Nephron (organoid): ENCODE data around the gene LTA.
A peak's percentile ranks its signal among the peaks of the same experiment; 100 is the strongest.

ENCODE experiments used
- H3K27ac Mint-ChIP-seq, 3 experiments: 2 replicates each; pipeline ENCODE4 v1.8.0; 2020; ENCODE audit warnings: mixed read lengths in 3 of 3, mild to moderate bottlenecking in 2 of 3, moderate library complexity in 1 of 3
- H3K27me3 Mint-ChIP-seq: 2 replicates; pipeline ENCODE4 v1.8.0; 2021; ENCODE audit warnings: low read depth, mild to moderate bottlenecking, moderate library complexity, mixed read lengths
- H3K36me3 Mint-ChIP-seq: 2 replicates; pipeline ENCODE4 v1.8.0; 2020; ENCODE audit warnings: low read depth, mixed read lengths
- H3K4me1 Mint-ChIP-seq: 2 replicates; pipeline ENCODE4 v1.8.0; 2020; ENCODE audit warnings: mixed read lengths
- H3K4me3 Mint-ChIP-seq, 3 experiments: 2 replicates each; pipeline ENCODE4 v1.8.0; 2020; ENCODE audit warnings: mild to moderate bottlenecking in 3 of 3, mixed read lengths in 3 of 3, moderate library complexity in 2 of 3
- H3K9me3 Mint-ChIP-seq: 2 replicates; pipeline ENCODE4 v1.8.0; 2020; ENCODE audit warnings: mixed read lengths
- CTCF ChIP-seq, 3 experiments: fragments of 200-600 bp; sonication (generic); IDR thresholded peaks; one replicate each; pipeline ENCODE4 v1.5.0; 2021; ENCODE audit warnings: antibody characterized with exemption in 3 of 3; ENCODE audit not compliant: unreplicated experiment in 3 of 3

Gene LTA

GRCh38 chr6:31529329-31530150, 42.5 kb upstream of the LTA start:
- Mint-ChIP-seq H3K4me1 (peaks cover 12% of the 10 kb centered on the region), H3K9me3 (no peaks in the 10 kb centered on the region), H3K4me3 (no peak overlapping the region), H3K36me3 (peaks cover 51% of the 10 kb centered on the region), H3K27ac (peak overlapping the region in 1 of 3 experiments; percentile 67), H3K27me3 (no peaks in the 10 kb centered on the region)
- TF ChIP-seq CTCF (IDR thresholded peaks at IDR 0.05; ENCODE audit: unreplicated experiment in 3 of 3): no peak

- Mint-ChIP-seq H3K36me3 (peaks cover 63% of the 10 kb centered on the region), H3K27me3 (no peaks in the 10 kb centered on the region), H3K4me3 (no peak overlapping the region), H3K4me1 (peaks cover 12% of the 10 kb centered on the region), H3K27ac (peak overlapping the region in 1 of 3 experiments; percentile 67), H3K9me3 (no peaks in the 10 kb centered on the region)
- TF ChIP-seq CTCF (IDR thresholded peaks at IDR 0.05; ENCODE audit: unreplicated experiment in 3 of 3): no peak
These were observed 41.4 kb upstream of the LTA start for GRCh38 chr6:31530659-31531058.

GRCh38 chr6:31531162-31531561, 40.9 kb upstream of the LTA start:
- H3K36me3 Mint-ChIP-seq: peaks cover 68% of the 10 kb centered on the region
- H3K27me3 Mint-ChIP-seq: no peaks in the 10 kb centered on the region
- TF ChIP-seq CTCF (IDR thresholded peaks at IDR 0.05; ENCODE audit: unreplicated experiment in 3 of 3): no peak
- no peak overlapping the region for H3K4me3 Mint-ChIP-seq
- H3K9me3 Mint-ChIP-seq: no peaks in the 10 kb centered on the region
- H3K27ac Mint-ChIP-seq: no peak overlapping the region
- peaks cover 14% of the 10 kb centered on the region for H3K4me1 Mint-ChIP-seq

GRCh38 chr6:31531771-31532643, 40.1 kb upstream of the LTA start:
- peaks cover 19% of the 10 kb centered on the region for H3K4me1 Mint-ChIP-seq
- peak overlapping the region in 1 of 3 experiments; percentile 25 for H3K27ac Mint-ChIP-seq
- H3K36me3 Mint-ChIP-seq: peaks cover 75% of the 10 kb centered on the region
- no peaks in the 10 kb centered on the region for H3K27me3 Mint-ChIP-seq
- no peaks in the 10 kb centered on the region for H3K9me3 Mint-ChIP-seq
- H3K4me3 Mint-ChIP-seq: no peak overlapping the region
- no peak for TF ChIP-seq CTCF (IDR thresholded peaks at IDR 0.05; ENCODE audit: unreplicated experiment in 3 of 3)

GRCh38 chr6:31532644-31533454, 39.2 kb upstream of the LTA start:
- H3K4me3 Mint-ChIP-seq: no peak overlapping the region
- H3K27me3 Mint-ChIP-seq: no peaks in the 10 kb centered on the region
- H3K4me1 Mint-ChIP-seq: peaks cover 23% of the 10 kb centered on the region
- no peaks in the 10 kb centered on the region for H3K9me3 Mint-ChIP-seq
- no peak for TF ChIP-seq CTCF (IDR thresholded peaks at IDR 0.05; ENCODE audit: unreplicated experiment in 3 of 3)
- peaks cover 81% of the 10 kb centered on the region for H3K36me3 Mint-ChIP-seq
- peak overlapping the region in 1 of 3 experiments; percentile 25 for H3K27ac Mint-ChIP-seq
